Kasumi-1 (cell line): ENCODE data around the gene PDK3.

ENCODE experiments used
- DNase-seq, 2 experiments: peaks; one replicate each; lab custom pipeline; 2025; lab: John Stamatoyannopoulos, UW

PDK3 gene

DNA sequence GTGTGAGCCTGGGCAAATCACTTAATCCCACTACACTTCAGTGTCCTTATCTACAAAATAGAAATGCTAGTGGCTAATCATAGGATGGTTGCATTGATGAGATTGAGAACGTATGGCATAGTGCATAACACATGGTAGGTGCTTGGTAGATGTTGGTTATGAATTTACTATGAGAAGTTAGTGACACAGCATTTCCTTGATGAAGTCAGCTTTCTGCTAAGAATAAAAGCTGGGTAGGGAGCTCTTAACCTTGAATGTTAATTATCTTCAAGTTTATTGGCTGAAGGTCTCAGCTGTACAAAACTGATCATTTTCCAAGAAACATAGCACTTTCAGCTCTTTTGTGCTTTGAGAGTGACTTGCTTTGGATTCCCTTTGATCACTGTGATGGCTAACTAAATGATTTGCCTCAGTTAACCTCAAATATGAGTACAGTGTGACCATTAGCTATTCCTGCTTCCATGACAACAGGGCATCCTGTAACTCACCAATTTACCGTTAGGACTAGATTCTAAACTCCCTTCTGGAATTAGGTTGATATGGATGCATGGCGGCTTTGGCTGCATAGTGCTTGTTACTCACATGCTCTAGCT, 17.8 kb downstream of the PDK3 start:
- no peak for DNase-seq

DNA sequence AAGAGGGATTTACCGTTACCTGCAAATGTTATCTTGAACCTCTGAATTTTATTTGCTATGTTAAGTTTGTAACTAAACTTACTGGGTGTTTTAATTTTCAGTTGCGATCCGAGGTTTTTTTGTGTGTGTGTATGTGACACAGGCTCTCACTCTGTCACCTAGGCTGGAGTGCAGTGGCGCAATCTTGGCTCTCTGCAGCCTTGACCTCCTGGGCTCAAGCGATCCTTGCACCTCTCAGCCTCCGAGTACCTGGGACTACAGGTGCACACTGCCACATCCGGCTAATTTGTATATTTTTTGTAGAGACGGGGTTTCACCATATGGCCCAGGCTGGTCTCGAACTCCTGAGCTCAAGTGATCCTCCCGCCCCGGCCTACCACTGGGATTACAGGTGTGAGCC, 18.5 kb downstream of the PDK3 start:
- DNase-seq = no peak

- DNase-seq = no peak
Measured at GRCh38 chrX:24485323-24485722, 20.2 kb downstream of the PDK3 start.

- DNase-seq = no peak
Measured at GRCh38 chrX:24485976-24486680, 21.0 kb downstream of the PDK3 start.

GRCh38 chrX:24487571-24487970, 22.5 kb downstream of the PDK3 start:
- no peak for DNase-seq

DNA sequence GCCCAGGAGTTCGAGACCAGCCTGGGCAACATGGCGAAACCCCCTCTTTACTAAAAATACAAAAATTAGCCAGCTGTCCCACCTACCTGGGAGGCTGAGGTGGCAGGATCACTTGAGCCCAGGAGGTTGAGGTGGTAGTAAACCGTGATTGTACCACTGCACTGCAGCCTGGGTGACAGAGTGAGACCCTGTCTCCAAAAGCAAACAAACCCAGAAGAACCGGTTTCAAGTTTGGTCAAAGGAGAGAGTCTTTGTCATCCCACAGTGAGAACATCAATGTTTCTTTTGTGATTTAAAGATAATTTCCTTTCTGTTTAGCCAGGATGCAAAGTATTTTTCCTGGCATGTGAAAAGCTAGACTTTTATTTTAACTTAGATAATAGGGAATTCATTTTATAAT, 26.7 kb downstream of the PDK3 start:
- DNase-seq = no peak

- no peak for DNase-seq
Measured at GRCh38 chrX:24493740-24494581, 28.9 kb downstream of the PDK3 start.

DNA sequence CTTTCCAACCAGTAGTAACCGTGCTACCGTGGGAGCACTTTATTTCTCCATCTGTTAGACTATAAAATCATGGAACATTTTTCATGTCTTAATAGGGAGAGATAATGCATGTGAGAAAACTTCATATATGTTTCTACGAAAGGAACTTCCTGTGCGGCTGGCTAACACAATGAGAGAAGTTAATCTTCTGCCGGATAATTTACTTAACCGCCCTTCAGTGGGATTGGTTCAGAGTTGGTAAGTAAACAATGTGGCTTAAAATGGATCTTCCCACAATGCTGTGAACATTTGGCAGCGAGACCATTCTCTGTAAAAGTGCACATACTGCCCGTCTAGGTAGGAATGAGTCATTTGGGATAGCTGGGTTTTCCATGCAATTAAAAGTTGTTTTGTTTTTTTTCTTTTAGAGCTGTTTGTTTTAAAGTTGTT, 29.6 kb downstream of the PDK3 start:
- no peak for DNase-seq

DNA sequence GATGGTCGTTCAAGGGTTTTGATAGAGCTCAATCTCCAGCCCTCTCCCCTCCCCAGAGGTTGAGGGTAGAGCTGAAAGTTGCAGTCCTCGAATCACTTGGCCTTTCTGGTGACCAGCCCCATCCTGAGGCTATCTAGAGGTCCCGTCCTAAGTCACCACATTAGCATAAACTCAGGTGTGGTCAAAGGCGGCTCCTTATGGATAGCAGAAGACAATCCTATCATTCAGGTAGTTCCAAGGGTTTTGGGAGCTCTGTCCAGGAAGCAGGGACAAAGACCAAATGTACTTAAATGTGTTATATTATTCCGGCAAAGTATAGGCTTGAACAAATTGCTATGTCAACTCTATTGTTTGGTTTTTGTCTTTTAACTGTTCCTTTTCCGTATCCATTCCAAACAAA, 30.6 kb downstream of the PDK3 start:
- DNase-seq = no peak

- DNase-seq = no peak
Measured at GRCh38 chrX:24498181-24498580, 33.1 kb downstream of the PDK3 start.

DNA sequence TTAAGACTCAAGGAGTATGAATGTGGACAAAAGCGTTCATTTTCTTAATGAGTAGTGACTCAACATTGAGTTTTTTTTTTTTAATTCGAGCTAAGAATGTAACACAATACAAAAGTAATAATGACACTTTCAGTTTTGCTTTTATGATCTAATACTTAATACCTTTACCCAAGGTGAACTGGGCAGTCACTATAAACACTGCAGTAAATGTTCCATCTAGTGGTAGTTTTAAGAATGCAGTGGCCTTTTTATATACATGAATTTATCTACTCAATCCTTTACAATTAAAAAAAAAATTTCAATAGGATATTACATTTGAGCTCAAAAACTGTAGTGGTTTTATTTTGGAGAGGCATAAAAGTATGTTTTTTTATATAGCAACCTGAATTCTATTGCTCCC, 33.9 kb downstream of the PDK3 start:
- DNase-seq = peak in 1 of 2 experiments; percentile 1

DNA sequence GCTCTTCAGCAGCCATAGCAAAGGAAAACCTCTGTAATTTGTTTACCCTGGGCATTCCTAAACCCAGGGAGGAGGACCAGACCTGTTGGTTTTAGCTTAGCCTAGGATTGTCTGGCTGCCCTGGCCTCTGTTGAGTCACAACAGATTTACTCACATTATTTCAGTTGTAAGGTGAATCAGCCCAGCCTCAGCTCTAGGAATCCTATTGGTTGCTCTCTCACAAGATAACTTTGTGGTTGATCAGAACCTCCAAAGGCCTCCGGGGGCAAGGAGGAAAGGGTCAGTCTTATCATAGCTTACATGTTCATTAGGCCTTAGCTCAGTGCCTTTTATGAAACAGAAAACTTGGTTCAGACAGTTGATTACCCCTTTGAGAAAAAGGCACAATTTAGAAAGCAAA, 41.0 kb downstream of the PDK3 start:
- no peak for DNase-seq

DNA sequence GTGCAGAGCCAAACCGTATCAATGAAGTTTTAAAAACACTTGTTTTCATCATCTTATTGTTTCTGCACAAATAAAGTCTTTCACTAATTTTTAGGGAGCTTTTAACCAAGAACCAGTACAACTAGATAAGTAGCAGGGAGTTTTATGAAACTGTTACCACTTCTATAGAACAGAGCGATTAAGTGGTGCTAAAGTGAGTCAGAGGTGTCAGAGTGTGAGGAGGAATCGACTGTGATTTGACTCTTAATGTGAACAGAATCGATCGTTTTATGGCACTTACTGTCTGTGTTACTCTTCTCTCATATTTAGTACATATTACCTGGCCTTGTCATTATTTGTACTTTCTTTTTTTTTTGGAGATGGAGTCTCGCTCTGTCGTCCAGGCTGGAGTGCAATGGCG, 43.3 kb downstream of the PDK3 start:
- DNase-seq = no peak

- DNase-seq = no peak
Measured at GRCh38 chrX:24513416-24513815, 48.3 kb downstream of the PDK3 start.

GRCh38 chrX:24515447-24515846, 50.4 kb downstream of the PDK3 start:
- peak; percentile 7 to 11 for DNase-seq

GRCh38 chrX:24520472-24520871, 55.4 kb downstream of the PDK3 start:
- DNase-seq = no peak

GRCh38 chrX:24525455-24525854, 60.4 kb downstream of the PDK3 start:
- no peak for DNase-seq

GRCh38 chrX:24526616-24527015, 61.5 kb downstream of the PDK3 start:
- DNase-seq = no peak

DNA sequence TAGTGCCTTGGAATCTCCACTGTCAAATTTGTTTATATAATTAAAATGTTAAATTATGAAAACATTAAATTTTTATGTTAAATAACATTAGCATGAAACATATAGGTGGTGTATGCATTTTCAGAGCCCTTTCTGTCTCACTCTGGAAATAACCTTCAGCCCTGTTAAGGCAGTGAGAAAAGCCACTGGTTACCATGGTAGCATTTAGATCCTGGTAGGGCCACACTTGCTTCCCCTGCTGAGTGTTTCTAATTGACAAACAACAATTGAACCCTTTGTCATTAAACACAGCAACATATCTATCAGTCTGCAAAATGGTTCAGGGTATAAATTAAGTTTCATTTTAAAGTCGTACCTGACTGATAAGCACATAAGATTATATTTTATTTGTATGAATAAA, 63.5 kb downstream of the PDK3 start:
- no peak for DNase-seq

DNA sequence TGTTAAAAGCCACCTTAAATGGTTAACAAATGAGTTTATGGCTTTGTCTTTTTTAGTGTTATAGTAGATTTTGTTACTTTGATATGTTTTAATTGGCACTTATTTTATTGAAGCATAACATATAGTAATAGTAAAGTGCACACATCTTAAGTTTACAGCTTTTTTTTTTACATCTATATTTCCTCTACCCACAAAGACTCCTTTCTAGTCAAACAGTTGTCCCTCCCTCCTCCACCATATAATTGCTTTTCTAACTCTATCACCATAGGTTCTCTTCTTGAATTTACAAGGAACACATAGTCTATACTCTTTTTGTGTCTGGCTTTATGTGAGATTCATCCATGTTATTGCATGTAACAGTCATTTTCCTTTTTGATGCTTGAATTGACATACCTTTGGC, 71.5 kb downstream of the PDK3 start:
- no peak for DNase-seq

DNA sequence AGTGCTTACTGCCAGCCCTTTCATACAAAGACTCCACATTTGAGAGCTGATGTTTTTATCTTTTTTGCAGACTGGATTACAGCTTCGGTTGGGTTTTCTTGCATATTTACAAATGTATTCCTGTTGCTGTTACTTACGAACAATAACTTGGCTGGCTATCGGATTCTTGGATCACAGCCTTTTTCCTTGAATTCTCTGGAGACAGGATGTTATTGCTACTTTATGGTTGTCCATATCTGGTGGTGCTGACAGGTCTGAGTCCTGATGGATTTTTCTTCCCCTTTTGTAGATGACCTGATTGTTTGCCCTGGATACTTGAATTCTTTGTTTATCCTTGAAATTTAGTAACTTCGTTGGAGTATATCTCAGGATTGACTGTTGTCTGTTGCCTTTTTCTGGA, 77.7 kb downstream of the PDK3 start:
- no peak for DNase-seq

GRCh38 chrX:24547961-24548360, 82.9 kb downstream of the PDK3 start:
- DNase-seq = no peak

DNA sequence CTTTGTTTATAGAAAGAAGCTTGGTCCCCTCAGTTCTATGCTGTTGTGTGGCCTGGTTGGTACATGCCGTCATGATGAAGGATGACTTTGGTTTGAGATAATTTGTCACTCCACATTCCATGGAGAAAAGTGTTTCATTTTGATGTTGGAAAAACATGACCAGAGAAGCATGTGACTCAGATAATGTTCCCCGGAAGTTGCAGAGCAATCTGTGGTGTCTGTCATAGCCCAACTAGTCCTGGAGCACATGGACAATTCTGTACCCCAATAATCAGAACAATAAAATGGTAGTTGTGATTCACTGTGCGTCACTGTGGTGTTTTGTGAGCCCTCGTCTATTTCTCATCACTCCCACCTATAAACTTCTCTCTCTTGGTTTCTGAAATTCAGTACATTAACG, 85.1 kb downstream of the PDK3 start:
- DNase-seq = no peak
